ENCODE data around the gene PLAAT3. TPM values are rescaled to one million over a fixed set of nuclear protein-coding genes. Genes with fewer than 3 reads are reported as not detected.

The PLAAT3 gene
- total RNA-seq, 1 experiment from 2014 or later = 32.6 TPM

DNA sequence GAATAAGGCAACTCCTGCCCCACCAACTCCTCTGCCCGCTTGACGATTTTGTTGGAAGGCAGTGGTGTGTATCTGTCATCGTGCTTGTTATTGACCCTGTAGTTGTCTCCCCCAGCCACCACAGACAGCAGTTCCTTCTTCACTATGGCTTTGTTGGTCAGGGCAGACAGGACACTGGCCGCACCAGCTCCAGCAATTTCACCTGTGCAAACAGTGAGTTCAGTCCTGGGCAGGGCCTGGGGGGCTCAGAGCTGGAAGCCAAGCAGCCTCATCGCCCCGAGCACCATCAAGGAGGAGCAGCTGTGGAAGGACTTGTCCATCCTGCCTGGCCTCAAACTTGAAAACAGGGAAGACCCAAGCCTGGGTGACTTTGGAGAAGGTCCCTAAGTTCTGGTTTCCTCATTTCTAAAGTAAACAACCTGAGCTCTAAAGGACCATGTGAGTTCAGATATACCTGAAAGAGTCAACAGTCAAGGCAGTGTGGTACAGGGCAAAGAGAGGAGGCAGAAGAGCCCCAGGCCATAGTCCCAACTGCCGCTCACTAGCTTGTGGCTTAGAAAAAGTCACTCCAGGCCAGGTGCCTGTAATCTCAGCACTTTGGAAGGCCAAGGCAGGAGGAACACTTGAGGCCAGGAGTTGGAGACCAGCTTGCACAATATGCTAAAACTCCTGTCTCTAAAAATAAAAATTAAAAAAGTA is 55.6 kb downstream of the PLAAT3 start:
- intact Hi-C loops (cut with micrococcal nuclease; ENCODE audit: unreplicated experiment) = no loop called here
- H3K4me3 ChIP-seq (ENCODE audit: low read depth in 2 of 2, low read length in 2 of 2) = no peak overlapping the region
- H3K9me3 ChIP-seq (ENCODE audit: control insufficient read depth, insufficient read depth, low read depth, low read length) = no peaks in the 10 kb centered on the region
- H3K27ac ChIP-seq (ENCODE audit: low read length) = no peak overlapping the region
- ChIA-PET POLR2A (no interaction called here), CTCF (no interaction called here)
- H3K4me1 ChIP-seq (ENCODE audit: control insufficient read depth, insufficient read depth, low read length) = no peaks in the 10 kb centered on the region
- no peak for ATAC-seq
- H3K27me3 ChIP-seq (ENCODE audit: control insufficient read depth, insufficient read depth, low read length) = no peaks in the 10 kb centered on the region
- DNase-seq (ENCODE audit: low read depth, low spot score) = no peak
- TF ChIP-seq TCF7L2 (IDR thresholded peaks at IDR 0.05; ENCODE audit: low read depth, low read length) (no peak), SIN3A (IDR thresholded peaks at IDR 0.05; ENCODE audit: borderline replicate concordance, insufficient read depth, low read depth, low read length) (no peak), POLR2AphosphoS5 (IDR thresholded peaks at IDR 0.05; ENCODE audit: low read depth, low read length) (no peak)
- TF ChIP-seq, protein P1, sequence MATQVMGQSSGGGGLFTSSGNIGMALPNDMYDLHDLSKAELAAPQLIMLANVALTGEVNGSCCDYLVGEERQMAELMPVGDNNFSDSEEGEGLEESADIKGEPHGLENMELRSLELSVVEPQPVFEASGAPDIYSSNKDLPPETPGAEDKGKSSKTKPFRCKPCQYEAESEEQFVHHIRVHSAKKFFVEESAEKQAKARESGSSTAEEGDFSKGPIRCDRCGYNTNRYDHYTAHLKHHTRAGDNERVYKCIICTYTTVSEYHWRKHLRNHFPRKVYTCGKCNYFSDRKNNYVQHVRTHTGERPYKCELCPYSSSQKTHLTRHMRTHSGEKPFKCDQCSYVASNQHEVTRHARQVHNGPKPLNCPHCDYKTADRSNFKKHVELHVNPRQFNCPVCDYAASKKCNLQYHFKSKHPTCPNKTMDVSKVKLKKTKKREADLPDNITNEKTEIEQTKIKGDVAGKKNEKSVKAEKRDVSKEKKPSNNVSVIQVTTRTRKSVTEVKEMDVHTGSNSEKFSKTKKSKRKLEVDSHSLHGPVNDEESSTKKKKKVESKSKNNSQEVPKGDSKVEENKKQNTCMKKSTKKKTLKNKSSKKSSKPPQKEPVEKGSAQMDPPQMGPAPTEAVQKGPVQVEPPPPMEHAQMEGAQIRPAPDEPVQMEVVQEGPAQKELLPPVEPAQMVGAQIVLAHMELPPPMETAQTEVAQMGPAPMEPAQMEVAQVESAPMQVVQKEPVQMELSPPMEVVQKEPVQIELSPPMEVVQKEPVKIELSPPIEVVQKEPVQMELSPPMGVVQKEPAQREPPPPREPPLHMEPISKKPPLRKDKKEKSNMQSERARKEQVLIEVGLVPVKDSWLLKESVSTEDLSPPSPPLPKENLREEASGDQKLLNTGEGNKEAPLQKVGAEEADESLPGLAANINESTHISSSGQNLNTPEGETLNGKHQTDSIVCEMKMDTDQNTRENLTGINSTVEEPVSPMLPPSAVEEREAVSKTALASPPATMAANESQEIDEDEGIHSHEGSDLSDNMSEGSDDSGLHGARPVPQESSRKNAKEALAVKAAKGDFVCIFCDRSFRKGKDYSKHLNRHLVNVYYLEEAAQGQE (IDR thresholded peaks at IDR 0.05; ENCODE audit: insufficient read depth in 1 of 2, low read depth in 2 of 2, low read length in 1 of 2) = no peak
- TF ChIP-seq, protein P2, sequence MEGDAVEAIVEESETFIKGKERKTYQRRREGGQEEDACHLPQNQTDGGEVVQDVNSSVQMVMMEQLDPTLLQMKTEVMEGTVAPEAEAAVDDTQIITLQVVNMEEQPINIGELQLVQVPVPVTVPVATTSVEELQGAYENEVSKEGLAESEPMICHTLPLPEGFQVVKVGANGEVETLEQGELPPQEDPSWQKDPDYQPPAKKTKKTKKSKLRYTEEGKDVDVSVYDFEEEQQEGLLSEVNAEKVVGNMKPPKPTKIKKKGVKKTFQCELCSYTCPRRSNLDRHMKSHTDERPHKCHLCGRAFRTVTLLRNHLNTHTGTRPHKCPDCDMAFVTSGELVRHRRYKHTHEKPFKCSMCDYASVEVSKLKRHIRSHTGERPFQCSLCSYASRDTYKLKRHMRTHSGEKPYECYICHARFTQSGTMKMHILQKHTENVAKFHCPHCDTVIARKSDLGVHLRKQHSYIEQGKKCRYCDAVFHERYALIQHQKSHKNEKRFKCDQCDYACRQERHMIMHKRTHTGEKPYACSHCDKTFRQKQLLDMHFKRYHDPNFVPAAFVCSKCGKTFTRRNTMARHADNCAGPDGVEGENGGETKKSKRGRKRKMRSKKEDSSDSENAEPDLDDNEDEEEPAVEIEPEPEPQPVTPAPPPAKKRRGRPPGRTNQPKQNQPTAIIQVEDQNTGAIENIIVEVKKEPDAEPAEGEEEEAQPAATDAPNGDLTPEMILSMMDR (IDR thresholded peaks at IDR 0.05) = no peak
- no TSS peak for BruUV-seq (replicated peaks)
- no peaks in the 10 kb centered on the region for H3K36me3 ChIP-seq (ENCODE audit: control insufficient read depth, insufficient read depth, low read length)
- in situ Hi-C loops (cut with HindIII; ENCODE audit: low pct_unique_long_range_greater_than_20kb, low sequenced_read_pairs) = no loop called here

DNA sequence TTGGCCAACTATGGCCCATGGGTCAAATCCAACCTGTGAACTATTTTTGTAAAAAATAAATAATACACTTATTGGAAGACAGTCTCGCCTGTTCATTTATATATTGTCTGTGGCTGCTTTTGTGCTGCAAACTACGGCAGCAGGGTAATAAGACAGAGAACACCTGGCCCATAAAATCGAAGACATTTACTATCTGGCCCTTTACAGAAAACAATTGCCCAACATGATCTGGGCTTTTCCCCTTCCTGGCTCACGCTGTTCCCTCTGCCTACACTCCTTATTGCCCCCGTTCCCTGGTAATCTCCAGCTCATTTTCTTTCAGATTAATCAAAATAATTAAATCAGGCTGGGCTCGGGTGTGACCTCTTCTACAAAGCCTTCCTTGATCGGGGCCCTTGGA is 56.7 kb downstream of the PLAAT3 start:
- Histone ChIP-seq H3K9me3 (ENCODE audit: control insufficient read depth, insufficient read depth, low read depth, low read length) (no peaks in the 10 kb centered on the region), H3K36me3 (ENCODE audit: control insufficient read depth, insufficient read depth, low read length) (no peaks in the 10 kb centered on the region), H3K4me1 (ENCODE audit: control insufficient read depth, insufficient read depth, low read length) (no peaks in the 10 kb centered on the region), H3K27ac (ENCODE audit: low read length) (no peak overlapping the region), H3K27me3 (ENCODE audit: control insufficient read depth, insufficient read depth, low read length) (no peaks in the 10 kb centered on the region), H3K4me3 (ENCODE audit: low read depth in 2 of 2, low read length in 2 of 2) (no peak overlapping the region)
- ChIA-PET CTCF (no interaction called here), POLR2A (no interaction called here)
- intact Hi-C loops (cut with micrococcal nuclease; ENCODE audit: unreplicated experiment) (no loop called here), in situ Hi-C loops (cut with HindIII; ENCODE audit: low pct_unique_long_range_greater_than_20kb, low sequenced_read_pairs) (no loop called here)
- no peak for DNase-seq (ENCODE audit: low read depth, low spot score)
- BruUV-seq (replicated peaks) = no TSS peak
- no peak for ATAC-seq
- TF ChIP-seq, protein P1 (IDR thresholded peaks at IDR 0.05; ENCODE audit: insufficient read depth in 1 of 2, low read depth in 2 of 2, low read length in 1 of 2) = no peak
- TF ChIP-seq POLR2AphosphoS5 (IDR thresholded peaks at IDR 0.05; ENCODE audit: low read depth, low read length) = no peak
- TF ChIP-seq SIN3A (IDR thresholded peaks at IDR 0.05; ENCODE audit: borderline replicate concordance, insufficient read depth, low read depth, low read length) = no peak
- TF ChIP-seq, protein P2 (IDR thresholded peaks at IDR 0.05) = no peak
- TF ChIP-seq TCF7L2 (IDR thresholded peaks at IDR 0.05; ENCODE audit: low read depth, low read length) = no peak
